Keratinocyte (primary cell): ENCODE measurements around the gene YWHAQ. TPM values are rescaled to one million over a fixed set of nuclear protein-coding genes. Genes with fewer than 3 reads are reported as not detected.

Experiments
- DNase-seq: peaks from one replicate; pipeline ENCODE4 v3.0.0-alpha.2; 2011; ENCODE audit warnings: low read depth, missing footprints, low spot score
- FAIRE-seq: peaks from 2 replicates; lab custom pipeline; 2011; peaks lifted over from hg19 to GRCh38; lab: Jason Lieb, UNC
- H2AFZ ChIP-seq: 2 replicates; pipeline ENCODE4 v1.6.0; 2012; ENCODE audit warnings: low read length, control low read depth, inconsistent platforms; ENCODE audit not compliant: control insufficient read depth
- H3K27ac ChIP-seq: 2 replicates; pipeline ENCODE4 v1.5.1; 2011; ENCODE audit warnings: low read length; ENCODE audit not compliant: control insufficient read depth, insufficient read depth
- H3K27me3 ChIP-seq: 3 replicates; pipeline ENCODE4 v1.6.0; 2011; ENCODE audit warnings: low read length; ENCODE audit not compliant: control insufficient read depth, insufficient read depth; ENCODE audit errors: extremely low read depth
- H3K36me3 ChIP-seq, 2 experiments: 2 replicates in 1 of 2; 3 replicates in 1 of 2; pipeline ENCODE4 v1.5.1; 2011; ENCODE audit warnings: low read length in 2 of 2, mild to moderate bottlenecking in 1 of 2; ENCODE audit not compliant: control insufficient read depth in 2 of 2, insufficient read depth in 2 of 2; ENCODE audit errors: extremely low read depth in 1 of 2
- H3K4me1 ChIP-seq: 3 replicates; pipeline ENCODE4 v1.5.1; 2011; ENCODE audit warnings: low read length; ENCODE audit not compliant: control insufficient read depth, insufficient read depth; ENCODE audit errors: extremely low read depth
- H3K4me2 ChIP-seq: 3 replicates; pipeline ENCODE4 v1.6.0; 2011; ENCODE audit warnings: low read depth, low read length; ENCODE audit not compliant: control insufficient read depth, insufficient read depth; ENCODE audit errors: extremely low read depth
- H3K4me3 ChIP-seq, 3 experiments: fragments of 200-600 bp in 1 of 3; sonication (generic) in 1 of 3; 2 replicates in 2 of 3; 3 replicates in 1 of 3; pipeline ENCODE4 v1.5.1; 2011 to 2016; ENCODE audit warnings: low read length in 3 of 3, mild to moderate bottlenecking in 3 of 3, control low read depth in 2 of 3, inconsistent platforms in 1 of 3, low read depth in 1 of 3, mixed read lengths in 1 of 3, mixed run types in 1 of 3, moderate library complexity in 1 of 3; ENCODE audit not compliant: control insufficient read depth in 2 of 3, insufficient read depth in 2 of 3; ENCODE audit errors: extremely low read depth in 1 of 3
- H3K79me2 ChIP-seq: 2 replicates; pipeline ENCODE4 v1.6.0; 2012; ENCODE audit warnings: low read length; ENCODE audit not compliant: control insufficient read depth, insufficient read depth
- H3K9ac ChIP-seq: 3 replicates; pipeline ENCODE4 v1.6.0; 2011; ENCODE audit warnings: low read length; ENCODE audit not compliant: control insufficient read depth, insufficient read depth; ENCODE audit errors: extremely low read depth
- H3K9me1 ChIP-seq: 3 replicates; pipeline ENCODE4 v1.6.0; 2011; ENCODE audit warnings: low read length; ENCODE audit not compliant: control insufficient read depth, insufficient read depth; ENCODE audit errors: extremely low read depth
- H3K9me3 ChIP-seq: 2 replicates; pipeline ENCODE4 v1.5.1; 2012; ENCODE audit warnings: low read depth, low read length; ENCODE audit not compliant: control insufficient read depth
- H4K20me1 ChIP-seq: 3 replicates; pipeline ENCODE4 v1.6.0; 2011; ENCODE audit warnings: low read length; ENCODE audit not compliant: control insufficient read depth, insufficient read depth; ENCODE audit errors: extremely low read depth
- EZH2 ChIP-seq: IDR thresholded peaks from one replicate; pipeline ENCODE4 v1.6.1; 2012; ENCODE audit warnings: inconsistent platforms, mild to moderate bottlenecking, low read length, moderate library complexity
- dilution Hi-C: fragments of 300-500 bp; cut with MboI; formaldehyde crosslinking; loops from one replicate; pipeline ENCODE4 v1.7.0; 2020; ENCODE audit warnings: low sequenced_read_pairs; ENCODE audit not compliant: extremely low pct_ligation_motif_present
- polyA plus RNA-seq, 5 experiments: library from polyadenylated mRNA; depleted of rRNA in 3 of 5; stranded (reverse) in 3 of 5; stranded (forward) in 1 of 5; unstranded in 1 of 5; fragments of >200 nt; gene quantifications; 1 replicate in 1 of 5; 2 replicates in 3 of 5; 3 replicates in 1 of 5; pipeline versions ENCODE4 v1.2.1 to v1.2.3, GENCODE V29; 2011 to 2012; ENCODE audit warnings: missing spikeins in 2 of 5, low read depth in 1 of 5, low replicate concordance in 1 of 5
- TF ChIP-seq, protein P1 (sequence below), 3 experiments: IDR thresholded peaks in 1 of 3; conservative IDR thresholded peaks in 1 of 3; optimal IDR thresholded peaks in 1 of 3; 2 replicates in 2 of 3; 3 replicates in 1 of 3; pipeline versions ENCODE3 to v1.5.1; 2011; ENCODE audit warnings: low read length in 3 of 3, mild to moderate bottlenecking in 3 of 3, moderate library complexity in 2 of 3, control low read depth in 1 of 3, inconsistent platforms in 1 of 3; ENCODE audit not compliant: insufficient read depth in 2 of 3; ENCODE audit errors: extremely low read depth in 1 of 3

YWHAQ gene
- polyA plus RNA-seq, 1 donor (not counting 4 experiments of a cell fraction or from before 2014, with no cell fraction given) = 593 TPM

DNA sequence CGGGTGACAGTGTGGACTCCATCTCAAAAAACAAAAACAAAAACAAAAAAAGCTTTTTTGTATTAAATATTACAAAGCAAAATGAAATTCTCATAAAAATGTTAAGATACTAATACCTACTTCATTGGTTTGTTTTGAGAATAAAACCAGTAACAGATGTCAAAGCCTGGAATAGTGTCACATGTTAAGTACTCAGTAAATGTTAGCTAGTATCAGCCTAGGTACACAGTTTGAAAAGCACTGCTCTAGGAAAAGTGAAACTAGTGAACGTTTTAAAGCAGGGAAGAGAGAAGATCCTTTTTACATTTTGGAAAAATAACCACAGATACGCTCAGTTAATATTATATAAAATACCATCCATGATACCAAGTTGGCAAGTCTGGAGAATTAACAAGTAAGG is 38.1 kb downstream of the YWHAQ start:
- Histone ChIP-seq H3K4me3 (no peak overlapping the region), H3K9me1 (no peaks in the 10 kb centered on the region), H3K27me3 (no peaks in the 10 kb centered on the region), H3K36me3 (peaks cover 2 to 27% of the 10 kb centered on the region in 2 experiments), H4K20me1 (peaks cover 7% of the 10 kb centered on the region), H3K4me1 (peaks cover 20% of the 10 kb centered on the region), H3K79me2 (peaks cover 90% of the 10 kb centered on the region), H3K4me2 (no peak overlapping the region), H3K27ac (no peak overlapping the region), H3K9me3 (no peaks in the 10 kb centered on the region), H2AFZ (no peak overlapping the region), H3K9ac (no peak overlapping the region)
- TF ChIP-seq EZH2 = no peak
- TF ChIP-seq, protein P1, sequence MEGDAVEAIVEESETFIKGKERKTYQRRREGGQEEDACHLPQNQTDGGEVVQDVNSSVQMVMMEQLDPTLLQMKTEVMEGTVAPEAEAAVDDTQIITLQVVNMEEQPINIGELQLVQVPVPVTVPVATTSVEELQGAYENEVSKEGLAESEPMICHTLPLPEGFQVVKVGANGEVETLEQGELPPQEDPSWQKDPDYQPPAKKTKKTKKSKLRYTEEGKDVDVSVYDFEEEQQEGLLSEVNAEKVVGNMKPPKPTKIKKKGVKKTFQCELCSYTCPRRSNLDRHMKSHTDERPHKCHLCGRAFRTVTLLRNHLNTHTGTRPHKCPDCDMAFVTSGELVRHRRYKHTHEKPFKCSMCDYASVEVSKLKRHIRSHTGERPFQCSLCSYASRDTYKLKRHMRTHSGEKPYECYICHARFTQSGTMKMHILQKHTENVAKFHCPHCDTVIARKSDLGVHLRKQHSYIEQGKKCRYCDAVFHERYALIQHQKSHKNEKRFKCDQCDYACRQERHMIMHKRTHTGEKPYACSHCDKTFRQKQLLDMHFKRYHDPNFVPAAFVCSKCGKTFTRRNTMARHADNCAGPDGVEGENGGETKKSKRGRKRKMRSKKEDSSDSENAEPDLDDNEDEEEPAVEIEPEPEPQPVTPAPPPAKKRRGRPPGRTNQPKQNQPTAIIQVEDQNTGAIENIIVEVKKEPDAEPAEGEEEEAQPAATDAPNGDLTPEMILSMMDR (optimal IDR thresholded peaks at IDR 0.05 in 1 of 3, IDR thresholded peaks at IDR 0.05 in 1 of 3, conservative IDR thresholded peaks at IDR 0.05 in 1 of 3; ENCODE audit: extremely low read depth in 1 of 3, insufficient read depth in 2 of 3, low read length in 3 of 3) = no peak
- no peak for FAIRE-seq
- dilution Hi-C loops = no loop called here
- DNase-seq = no peak

DNA sequence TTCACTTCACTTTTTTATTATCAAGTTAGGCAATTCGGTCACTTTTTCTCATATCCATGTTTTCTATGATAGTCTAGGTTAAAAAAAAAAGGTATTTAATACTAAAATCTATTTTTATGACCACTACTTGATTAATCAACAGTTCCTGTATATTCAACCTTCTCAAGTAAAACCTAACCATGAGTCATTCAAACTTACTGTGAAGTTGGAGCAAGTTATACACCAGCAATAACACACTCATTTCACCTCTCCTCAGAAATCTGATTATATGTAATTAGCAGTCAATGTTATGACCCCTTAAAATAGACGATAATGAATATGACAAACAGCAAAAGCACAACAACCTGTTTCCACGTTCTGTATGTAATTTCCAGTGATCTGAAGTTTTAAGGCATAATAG is 40.2 kb downstream of the YWHAQ start:
- H3K9me3 ChIP-seq = no peaks in the 10 kb centered on the region
- H3K27me3 ChIP-seq = no peaks in the 10 kb centered on the region
- no peak overlapping the region for H3K27ac ChIP-seq
- H3K9ac ChIP-seq = no peak overlapping the region
- TF ChIP-seq EZH2 = no peak
- TF ChIP-seq, protein P1 (optimal IDR thresholded peaks at IDR 0.05 in 1 of 3, IDR thresholded peaks at IDR 0.05 in 1 of 3, conservative IDR thresholded peaks at IDR 0.05 in 1 of 3; ENCODE audit: extremely low read depth in 1 of 3, insufficient read depth in 2 of 3, low read length in 3 of 3) = no peak
- dilution Hi-C loops = no loop called here
- H3K9me1 ChIP-seq = peaks cover 4% of the 10 kb centered on the region
- H3K4me1 ChIP-seq = peaks cover 20% of the 10 kb centered on the region
- H3K4me3 ChIP-seq = no peak overlapping the region
- DNase-seq (no peak), FAIRE-seq (no peak)
- peaks cover 5% of the 10 kb centered on the region for H4K20me1 ChIP-seq
- H2AFZ ChIP-seq = no peak overlapping the region
- H3K4me2 ChIP-seq = no peak overlapping the region
- H3K36me3 ChIP-seq = peaks cover 6 to 30% of the 10 kb centered on the region in 2 experiments
- peaks cover 76% of the 10 kb centered on the region for H3K79me2 ChIP-seq
